Stimulated activated CD8-positive, alpha-beta memory T cell treated with anti-CD3 and anti-CD28 coated beads, Interleukin-4, amount 100 ng/mL, for 24 hours (primary cell): ENCODE results near the gene TENT4A.
"Not testable (repeated sequence)": the region's sequence is repeated elsewhere in the genome, so short reads cannot be mapped to it uniquely, and the experiment has no call there.

Experiments used
- DNase-seq: peaks from one replicate; pipeline ENCODE4 v3.0.0-alpha.2; 2020; ENCODE audit warnings: low read depth

The TENT4A gene

DNA sequence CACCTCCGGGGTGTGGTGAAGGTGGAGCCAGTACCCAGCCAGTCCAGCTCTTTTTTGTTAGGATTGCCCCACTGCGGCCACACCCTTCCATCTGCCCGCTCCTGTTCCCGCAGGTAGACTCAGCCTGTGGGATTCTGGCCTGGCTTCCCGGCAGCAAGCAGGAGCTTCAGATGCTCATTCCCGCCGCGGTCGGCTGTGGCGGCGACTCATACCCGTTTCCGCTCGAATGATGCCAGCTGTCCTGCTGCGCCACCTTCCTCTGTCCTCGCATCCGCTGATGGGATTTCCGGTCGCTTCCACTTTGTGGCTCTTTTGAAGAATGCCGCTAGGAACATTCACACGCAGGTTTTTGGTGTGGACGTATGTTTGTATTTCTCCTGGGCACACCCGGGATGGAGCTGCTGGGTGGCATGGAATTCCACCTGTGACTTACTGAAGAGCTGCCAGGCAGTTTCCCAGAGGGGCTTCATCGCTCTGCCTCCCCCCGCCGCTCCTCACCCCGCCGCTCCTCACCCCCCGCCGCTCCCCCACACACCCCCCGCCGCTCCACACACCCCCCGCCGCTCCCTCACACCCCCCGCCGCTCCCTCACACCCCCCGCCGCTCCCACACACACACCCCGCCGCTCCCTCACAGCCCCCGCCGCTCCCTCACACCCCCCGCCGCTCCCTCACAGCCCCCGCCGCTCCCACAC, 60.3 kb downstream of the TENT4A start:
- DNase-seq, result no peak

GRCh38 chr5:6774207-6774606, 61.0 kb downstream of the TENT4A start:
- not testable (repeated sequence) for DNase-seq

GRCh38 chr5:6774721-6775204, 61.5 kb downstream of the TENT4A start:
- no peak for DNase-seq

- no peak for DNase-seq
These were observed 62.3 kb downstream of the TENT4A start for GRCh38 chr5:6775571-6775970.

GRCh38 chr5:6780802-6781391, 67.7 kb downstream of the TENT4A start:
- DNase-seq, result no peak

GRCh38 chr5:6781716-6782115, 68.5 kb downstream of the TENT4A start:
- no peak for DNase-seq

GRCh38 chr5:6783787-6784186, 70.6 kb downstream of the TENT4A start:
- no peak for DNase-seq

DNA sequence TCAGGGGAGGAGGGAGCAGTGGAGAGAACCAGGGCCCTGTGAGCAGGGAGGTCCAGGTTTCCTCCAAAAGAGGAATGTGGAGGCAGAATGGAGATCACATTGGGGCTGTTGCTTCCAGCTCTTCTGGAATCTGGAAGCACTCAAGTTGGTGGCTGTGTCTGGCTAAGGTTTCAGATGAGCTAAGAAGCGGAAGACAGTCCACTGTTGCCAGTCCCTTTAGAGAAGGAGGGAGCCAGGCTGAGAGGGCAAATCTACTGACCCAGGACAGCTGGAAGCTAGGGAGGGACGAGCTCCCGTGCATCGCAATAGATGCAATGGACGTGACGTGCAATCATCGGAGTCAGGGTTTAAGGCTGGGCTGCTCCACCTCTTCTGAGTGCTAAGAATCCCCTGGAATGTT, 71.2 kb downstream of the TENT4A start:
- no peak for DNase-seq

- no peak for DNase-seq
These were observed 72.1 kb downstream of the TENT4A start for GRCh38 chr5:6785161-6785860.

- DNase-seq, result no peak
These were observed 72.6 kb downstream of the TENT4A start for GRCh38 chr5:6785861-6786180.

- DNase-seq, result no peak
These were observed 73.7 kb downstream of the TENT4A start for GRCh38 chr5:6786786-6787495.

- no peak for DNase-seq
These were observed 74.7 kb downstream of the TENT4A start for GRCh38 chr5:6787941-6788340.

GRCh38 chr5:6788439-6788838, 75.2 kb downstream of the TENT4A start:
- no peak for DNase-seq

DNA sequence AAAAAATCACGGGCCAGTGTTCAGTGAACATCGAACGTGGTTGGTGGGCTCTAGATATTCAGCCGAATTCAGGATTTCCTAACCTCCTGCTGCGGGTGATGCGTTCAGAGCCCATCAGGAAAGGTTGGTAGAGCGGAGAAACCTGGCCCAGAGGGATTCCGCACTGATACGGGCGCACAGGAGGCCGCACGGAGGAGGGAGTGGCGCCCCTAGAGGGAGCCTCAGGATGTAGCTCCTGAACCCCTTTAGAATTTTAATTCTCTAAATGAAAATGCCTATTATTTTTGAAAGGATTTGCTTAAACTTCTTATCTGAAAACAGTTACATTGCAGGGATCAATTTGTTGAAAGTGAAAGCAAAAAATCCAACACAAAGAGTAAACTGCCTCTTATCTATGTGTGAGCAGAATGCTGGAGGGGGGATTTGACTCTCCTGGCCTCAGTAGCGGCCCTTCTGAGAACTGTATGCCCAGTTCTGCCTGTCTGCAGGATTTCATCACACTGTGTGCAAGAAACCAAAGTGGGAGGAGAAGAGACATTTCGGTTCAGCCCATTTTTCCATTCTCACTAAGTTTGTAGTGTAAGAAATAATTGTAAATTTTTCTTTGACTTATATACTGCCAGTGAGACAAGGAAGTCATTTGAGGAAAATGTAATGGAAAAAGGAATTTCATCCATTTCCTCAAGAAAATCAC, 75.9 kb downstream of the TENT4A start:
- no peak for DNase-seq

DNA sequence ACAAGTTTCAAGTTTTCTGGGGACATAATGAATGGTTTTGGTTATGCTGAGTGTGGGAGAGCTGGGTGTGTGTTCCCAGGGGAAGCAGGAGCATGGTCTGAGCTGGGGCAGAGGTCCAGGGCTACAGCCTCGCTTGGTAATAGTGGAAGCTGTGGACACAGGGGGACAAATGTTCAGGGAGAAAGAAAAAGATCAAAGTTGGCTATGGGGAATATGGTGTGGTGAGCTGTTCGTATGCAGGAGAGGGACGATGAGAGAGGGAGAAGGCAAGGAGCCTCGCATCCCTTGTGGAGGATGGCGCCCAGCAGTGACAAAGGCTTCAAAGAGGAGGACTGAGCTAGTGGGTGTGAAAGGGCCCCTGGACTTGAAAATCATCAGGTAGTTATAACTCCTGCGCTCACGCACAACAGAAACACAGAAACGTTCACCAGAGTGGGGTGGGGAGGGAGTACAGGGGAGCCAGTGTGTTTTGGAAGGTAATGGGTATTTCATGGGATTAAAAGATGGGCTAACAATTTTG, 77.2 kb downstream of the TENT4A start:
- no peak for DNase-seq

DNA sequence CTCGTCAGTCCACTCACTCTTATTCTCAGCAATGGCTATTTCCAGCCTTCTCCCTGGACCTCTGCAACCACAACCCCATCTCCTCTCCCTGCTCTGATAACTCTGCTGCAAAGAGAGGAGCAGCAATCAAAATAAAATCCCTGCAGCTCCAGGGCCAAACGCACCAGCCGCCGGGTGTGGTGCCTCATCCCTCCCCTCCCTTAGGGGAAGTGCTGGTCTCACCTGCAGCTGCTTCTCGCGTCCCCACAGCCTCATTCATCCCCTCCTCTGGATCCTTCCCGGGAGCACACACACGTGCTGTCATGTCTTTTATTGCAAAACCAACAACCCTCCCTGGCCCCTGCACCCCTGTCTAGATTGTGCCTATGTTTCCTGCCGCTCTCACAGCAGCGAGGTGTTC, 77.8 kb downstream of the TENT4A start:
- DNase-seq, result no peak

DNA sequence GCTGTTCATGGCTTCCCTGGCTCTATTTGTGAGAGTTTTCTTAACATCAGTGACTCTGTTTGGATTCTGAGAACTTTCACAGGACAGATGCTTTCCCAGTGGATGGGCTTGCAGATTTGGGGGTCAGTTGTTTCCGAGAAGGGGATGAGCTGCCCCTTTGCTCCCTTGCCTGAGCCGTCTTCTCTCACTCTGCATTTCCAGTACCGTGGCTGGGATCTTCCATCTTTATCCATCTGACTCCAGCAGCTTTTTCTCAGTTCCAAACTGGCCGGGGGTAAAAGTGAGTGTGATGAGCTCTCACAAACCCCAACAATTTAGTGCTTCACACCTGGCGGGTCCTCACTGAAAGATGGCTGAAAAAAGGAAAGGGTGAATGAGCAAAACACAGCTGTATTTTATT, 79.1 kb downstream of the TENT4A start:
- no peak for DNase-seq

DNA sequence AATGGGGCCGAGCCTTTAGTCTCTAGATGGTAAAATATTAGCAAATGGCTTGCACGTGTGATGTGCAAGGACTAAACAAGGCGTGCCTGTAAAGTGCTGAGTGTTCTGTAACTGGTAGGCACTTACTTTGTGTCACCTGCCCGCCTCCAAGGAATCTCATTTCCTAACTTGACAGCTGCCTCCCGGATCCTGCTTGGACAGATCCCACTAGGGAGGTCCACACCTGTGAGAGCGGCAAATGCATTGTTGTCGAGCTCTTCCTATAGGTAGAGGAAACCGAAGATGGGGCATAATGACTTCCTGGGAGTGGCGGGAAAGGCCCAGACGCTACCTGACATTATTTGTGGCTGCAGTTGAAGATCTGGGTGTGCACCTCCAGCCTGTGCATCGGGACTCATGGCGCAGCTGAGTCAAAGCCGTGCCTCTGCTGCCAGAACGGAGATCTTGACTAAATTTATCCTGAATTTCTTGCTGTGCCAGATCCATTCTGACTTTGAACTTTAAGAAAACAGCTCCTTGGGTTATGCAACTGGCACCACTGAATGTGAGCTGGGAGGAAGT, 79.8 kb downstream of the TENT4A start:
- no peak for DNase-seq

- DNase-seq, result no peak
These were observed 88.0 kb downstream of the TENT4A start for GRCh38 chr5:6801236-6801635.

DNA sequence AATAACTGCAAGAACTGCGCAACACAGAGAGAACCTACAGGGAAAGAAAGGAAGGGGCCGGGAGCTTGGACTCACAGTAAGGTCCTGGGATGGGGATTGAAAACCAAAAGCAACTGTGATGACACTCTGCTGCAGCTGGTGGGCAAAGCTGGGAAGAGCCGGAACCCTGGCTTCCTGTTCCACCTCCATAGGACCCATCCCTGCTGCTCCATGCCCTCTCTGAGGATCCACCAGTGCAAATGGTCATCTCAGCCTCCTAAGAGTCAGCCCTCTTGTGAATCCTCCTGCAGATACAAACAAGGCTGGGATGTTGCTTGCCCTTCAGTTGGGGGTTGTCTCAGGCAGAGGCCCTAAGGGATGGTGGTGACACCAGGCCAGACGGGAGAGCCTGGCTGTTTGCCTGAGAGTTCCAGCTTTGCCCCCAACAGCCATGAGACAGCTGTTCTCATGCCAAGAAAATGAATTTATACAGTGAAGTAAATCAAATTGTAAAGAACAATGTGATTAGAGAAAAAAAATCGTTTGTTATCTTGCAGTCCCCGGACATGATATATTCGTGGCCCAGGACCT, 90.8 kb downstream of the TENT4A start:
- no peak for DNase-seq

DNA sequence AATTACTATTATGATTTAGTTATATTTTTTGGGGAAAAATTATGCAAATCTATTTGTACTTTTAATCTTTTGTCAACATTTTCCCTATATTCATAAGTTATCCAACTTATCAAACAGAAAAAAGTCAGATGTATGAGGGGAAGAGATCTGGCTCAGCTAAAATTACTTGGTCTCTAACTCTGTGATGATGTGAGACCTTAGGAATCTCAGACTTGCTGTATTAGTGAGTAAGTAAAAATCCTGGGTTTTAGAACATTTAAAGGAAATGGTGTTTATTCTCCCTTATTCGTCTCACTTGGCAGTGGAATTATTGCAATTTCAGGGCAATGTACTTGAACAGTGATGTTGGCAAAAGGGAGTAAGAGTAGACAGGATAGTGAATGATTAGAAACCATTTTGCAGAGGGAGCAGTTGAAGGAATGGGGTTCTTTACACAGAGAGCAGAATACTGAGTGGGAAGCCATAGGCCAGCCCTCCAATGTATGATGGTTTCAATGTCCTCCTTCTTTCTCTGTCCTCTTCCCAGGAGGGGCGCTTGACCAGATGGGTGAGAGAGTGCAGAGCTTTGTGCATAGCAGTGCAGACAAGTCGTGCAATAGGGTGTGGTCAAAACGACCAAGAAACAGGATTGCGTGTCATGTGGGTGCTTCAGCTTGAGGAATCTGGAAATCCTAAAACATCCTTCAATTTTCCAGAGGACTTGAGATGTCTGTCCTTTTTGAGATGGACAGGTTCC, 91.7 kb downstream of the TENT4A start:
- DNase-seq, result no peak
